GM23338 (cell line): Measurements from ENCODE around the gene TOE1. TPM values are rescaled to one million over a fixed set of nuclear protein-coding genes. Genes with fewer than 3 reads are reported as not detected.

Experiments used
- ATAC-seq: fragments of 200-7000 bp; cut with Tn5 transposase; 3 replicates; pipeline ENCODE4 v1.9.1; 2020
- DNase-seq: peaks from one replicate; pipeline ENCODE4 v3.0.0-alpha.2; 2015; ENCODE audit warnings: low spot score
- H2AFZ ChIP-seq: fragments of 200-600 bp; sonication (generic); 2 replicates; pipeline ENCODE4 v1.8.0; 2016; ENCODE audit warnings: antibody characterized with exemption, mild to moderate bottlenecking, moderate library complexity
- H3F3A ChIP-seq: fragments of 200-600 bp; sonication (generic); replicated peaks from 2 replicates; pipeline ENCODE4 v1.8.0; 2017; ENCODE audit warnings: antibody characterized with exemption, mixed run types, low read depth
- H3K27ac ChIP-seq: fragments of 200-600 bp; sonication (generic); 2 replicates; pipeline ENCODE4 v1.6.1; 2016; ENCODE audit warnings: low read depth
- H3K27me3 ChIP-seq: fragments of 200-600 bp; sonication (generic); 2 replicates; pipeline ENCODE4 v1.8.0; 2016; ENCODE audit warnings: mild to moderate bottlenecking, mixed run types, moderate library complexity; ENCODE audit not compliant: insufficient read depth
- H3K36me3 ChIP-seq: fragments of 200-600 bp; sonication (generic); 2 replicates; pipeline ENCODE4 v1.8.0; 2016; ENCODE audit warnings: mild to moderate bottlenecking; ENCODE audit not compliant: insufficient read depth
- H3K4me1 ChIP-seq: fragments of 200-600 bp; sonication (generic); 2 replicates; pipeline ENCODE4 v1.8.0; 2016; ENCODE audit warnings: mild to moderate bottlenecking, moderate library complexity; ENCODE audit not compliant: insufficient read depth
- H3K4me2 ChIP-seq: fragments of 200-600 bp; sonication (generic); 2 replicates; pipeline ENCODE4 v1.7.1; 2017; ENCODE audit warnings: mixed run types
- H3K4me3 ChIP-seq: fragments of 200-600 bp; sonication (generic); 2 replicates; pipeline ENCODE4 v1.6.1; 2016; ENCODE audit warnings: mixed run types
- H3K79me2 ChIP-seq: fragments of 200-600 bp; sonication (generic); replicated peaks from 2 replicates; pipeline ENCODE4 v1.8.0; 2017; ENCODE audit warnings: mild to moderate bottlenecking; ENCODE audit not compliant: insufficient read depth
- H3K9me2 ChIP-seq: fragments of 200-600 bp; sonication (generic); 2 replicates; pipeline ENCODE4 v1.8.0; 2017; ENCODE audit not compliant: insufficient read depth
- H4K20me1 ChIP-seq: fragments of 200-600 bp; sonication (generic); replicated peaks from 2 replicates; pipeline ENCODE4 v1.8.0; 2017; ENCODE audit warnings: mild to moderate bottlenecking; ENCODE audit not compliant: insufficient read depth
- H3K27ac Mint-ChIP-seq: 2 replicates; pipeline ENCODE4 v1.8.0; 2020; ENCODE audit warnings: inconsistent platforms, mild to moderate bottlenecking, moderate library complexity, mixed read lengths
- H3K27me3 Mint-ChIP-seq: 3 replicates; pipeline ENCODE4 v1.8.0; 2022; ENCODE audit warnings: low read depth, mild to moderate bottlenecking, moderate library complexity, mixed read lengths, inconsistent platforms; ENCODE audit not compliant: insufficient read depth, poor library complexity
- H3K36me3 Mint-ChIP-seq: 3 replicates; pipeline ENCODE4 v1.8.0; 2021; ENCODE audit warnings: low read depth, mild to moderate bottlenecking, inconsistent platforms, moderate library complexity, mixed read lengths
- H3K4me1 Mint-ChIP-seq: 3 replicates; pipeline ENCODE4 v1.8.0; 2020; ENCODE audit warnings: mild to moderate bottlenecking, inconsistent platforms, mixed read lengths
- H3K4me3 Mint-ChIP-seq: 3 replicates; pipeline ENCODE4 v1.8.0; 2021; ENCODE audit warnings: moderate library complexity, mild to moderate bottlenecking, inconsistent platforms, mixed read lengths
- H3K9me3 Mint-ChIP-seq: 3 replicates; pipeline ENCODE4 v1.8.0; 2020; ENCODE audit warnings: moderate library complexity, mild to moderate bottlenecking, inconsistent platforms, mixed read lengths
- CREB1 ChIP-seq: fragments of 250-450 bp; sonication (Bioruptor Pico); IDR thresholded peaks from 2 replicates; pipeline ENCODE4 v1.5.0; 2020; ENCODE audit warnings: low read depth, mild to moderate bottlenecking, moderate library complexity
- EZH2 ChIP-seq: fragments of 200-600 bp; sonication (generic); IDR thresholded peaks from one replicate; pipeline ENCODE4 v1.8.0; 2017; ENCODE audit warnings: antibody characterized with exemption, mild to moderate bottlenecking, low read depth; ENCODE audit not compliant: unreplicated experiment
- EZH2phosphoT487 ChIP-seq: fragments of 200-600 bp; sonication (generic); IDR thresholded peaks from one replicate; pipeline ENCODE4 v1.8.1; 2018; ENCODE audit warnings: antibody characterized with exemption; ENCODE audit not compliant: unreplicated experiment
- JUNB ChIP-seq: IDR thresholded peaks from one replicate; pipeline ENCODE4 v1.6.1; 2016; ENCODE audit warnings: antibody characterized with exemption; ENCODE audit not compliant: unreplicated experiment
- NANOG ChIP-seq: IDR thresholded peaks from 2 replicates; pipeline ENCODE4 v1.6.1; 2016; ENCODE audit warnings: antibody characterized with exemption, borderline replicate concordance
- POLR2AphosphoS5 ChIP-seq: IDR thresholded peaks from 2 replicates; pipeline ENCODE4 v1.6.1; 2016; ENCODE audit warnings: antibody characterized with exemption, low read depth
- STAT1 ChIP-seq: IDR thresholded peaks from one replicate; pipeline ENCODE4 v1.6.1; 2016; ENCODE audit warnings: antibody characterized with exemption; ENCODE audit not compliant: unreplicated experiment
- ZNF114 ChIP-seq: fragments of 250-450 bp; sonication (Bioruptor Pico); IDR thresholded peaks from 2 replicates; pipeline ENCODE4 v1.5.0; 2020; ENCODE audit warnings: mild to moderate bottlenecking, moderate library complexity
- ZNF331 ChIP-seq: fragments of 250-450 bp; sonication (Bioruptor Pico); IDR thresholded peaks from 2 replicates; pipeline ENCODE4 v1.5.0; 2020; ENCODE audit warnings: low read depth, mild to moderate bottlenecking, moderate library complexity
- polyA plus RNA-seq: library from polyadenylated mRNA; unstranded; fragments of >200 nt; fragmentation: Nextera tagmentation; extraction: Ambion mirVana; gene quantifications from 2 replicates; pipeline ENCODE4 v1.2.1, GENCODE V29; 2016
- total RNA-seq: library from RNA; depleted of rRNA; stranded (reverse); fragments of >200 nt; shearing (Covaris generic); gene quantifications from 2 replicates; pipeline ENCODE4 v1.2.3, GENCODE V29; 2014
- TF ChIP-seq, protein P1 (sequence below): fragments of 250-450 bp; sonication (Bioruptor Pico); IDR thresholded peaks from 2 replicates; pipeline ENCODE4 v1.5.0; 2020; ENCODE audit warnings: mild to moderate bottlenecking, moderate library complexity
- TF ChIP-seq, protein P2 (sequence below): IDR thresholded peaks from one replicate; pipeline ENCODE4 v1.6.1; 2018; ENCODE audit warnings: antibody characterized with exemption; ENCODE audit not compliant: unreplicated experiment
- TF ChIP-seq, protein P3 (sequence below): IDR thresholded peaks from 2 replicates; pipeline ENCODE4 v1.6.1; 2016; ENCODE audit warnings: antibody characterized with exemption
- TF ChIP-seq, protein P4 (sequence below), 2 experiments: fragments of 200-600 bp in 1 of 2; sonication (generic) in 1 of 2; conservative IDR thresholded peaks; 2 replicates each; pipeline versions ENCODE4 v1.5.1 to v1.6.1; 2016 to 2017; ENCODE audit warnings: antibody characterized with exemption in 2 of 2, low read depth in 2 of 2, mild to moderate bottlenecking in 2 of 2, moderate library complexity in 1 of 2

Gene TOE1
- total and polyA plus RNA-seq, 2 experiments from 2014 or later, result 9.1 to 18.4 TPM

DNA sequence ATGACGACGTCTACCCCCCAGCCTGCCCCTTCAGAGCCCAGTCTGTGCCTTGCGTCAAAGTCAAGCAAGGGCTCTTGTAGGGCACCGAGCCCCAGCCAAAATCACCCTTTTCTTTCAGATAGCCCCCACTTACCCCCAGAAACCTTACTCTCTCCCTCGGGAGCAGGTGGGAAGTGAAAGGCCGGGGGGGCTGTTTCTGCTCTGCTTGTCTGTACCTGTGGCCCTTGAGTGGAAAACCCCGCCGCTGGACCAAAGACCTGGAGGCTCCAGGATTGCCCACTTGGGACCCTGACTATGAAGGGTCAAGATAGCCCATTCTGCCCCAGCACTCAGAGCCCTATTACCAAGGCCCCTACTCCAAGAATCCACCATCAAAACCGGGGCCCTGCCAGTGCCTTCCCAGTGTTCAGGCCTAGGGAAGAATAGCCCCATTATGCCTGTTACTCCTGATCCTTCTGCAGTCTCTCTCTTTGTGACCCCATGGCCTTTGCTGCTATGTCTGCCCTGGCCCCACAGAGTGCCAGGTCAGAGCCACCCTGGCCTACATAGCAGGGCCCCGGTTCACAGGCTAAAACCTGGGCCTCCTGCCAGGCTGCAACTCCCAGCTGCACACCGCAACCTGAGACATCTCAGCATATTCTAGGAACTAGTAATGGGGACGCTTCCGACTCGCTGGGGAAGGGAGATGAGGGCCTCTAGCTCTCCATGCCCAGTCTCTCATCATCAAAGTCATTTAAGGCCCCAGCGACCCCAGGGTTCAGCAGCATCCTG, 35.5 kb upstream of the TOE1 start:
- H3K27ac Mint-ChIP-seq, result peak overlapping the region; percentile 97
- H3K4me3 ChIP-seq, result peak overlapping the region; percentile 66
- H2AFZ ChIP-seq, result 0 out of 2 replicates have a peak overlapping the region, but pooled peaks have one; percentile 48
- H3K4me3 Mint-ChIP-seq, result peak overlapping the region; percentile 89
- H3K79me2 ChIP-seq, result no peaks in the 10 kb centered on the region
- peaks cover 22% of the 10 kb centered on the region for H3K27me3 Mint-ChIP-seq
- no peaks in the 10 kb centered on the region for H3K36me3 Mint-ChIP-seq
- H3K27ac ChIP-seq, result peak overlapping the region; percentile 87
- H3K36me3 ChIP-seq, result no peaks in the 10 kb centered on the region
- DNase-seq (no peak), ATAC-seq (no peak)
- H3K4me2 ChIP-seq, result peak overlapping the region; percentile 81
- 0 out of 2 replicates have a peak, but pooled peaks cover 5% of the 10 kb centered on the region for H3F3A ChIP-seq
- H3K9me2 ChIP-seq, result no peaks in the 10 kb centered on the region; the same call in 1 of the 2 replicates
- no peaks in the 10 kb centered on the region for H3K27me3 ChIP-seq
- peaks cover 42% of the 10 kb centered on the region for H3K4me1 ChIP-seq
- no peaks in the 10 kb centered on the region for H4K20me1 ChIP-seq
- H3K4me1 Mint-ChIP-seq, result peaks cover 47% of the 10 kb centered on the region
- no peak for TF ChIP-seq NANOG
- TF ChIP-seq JUNB, result no peak
- TF ChIP-seq POLR2AphosphoS5, result no peak
- no peak for TF ChIP-seq ZNF114 (CRISPR knock-in tag)
- TF ChIP-seq EZH2phosphoT487, result no peak
- TF ChIP-seq, protein P1, sequence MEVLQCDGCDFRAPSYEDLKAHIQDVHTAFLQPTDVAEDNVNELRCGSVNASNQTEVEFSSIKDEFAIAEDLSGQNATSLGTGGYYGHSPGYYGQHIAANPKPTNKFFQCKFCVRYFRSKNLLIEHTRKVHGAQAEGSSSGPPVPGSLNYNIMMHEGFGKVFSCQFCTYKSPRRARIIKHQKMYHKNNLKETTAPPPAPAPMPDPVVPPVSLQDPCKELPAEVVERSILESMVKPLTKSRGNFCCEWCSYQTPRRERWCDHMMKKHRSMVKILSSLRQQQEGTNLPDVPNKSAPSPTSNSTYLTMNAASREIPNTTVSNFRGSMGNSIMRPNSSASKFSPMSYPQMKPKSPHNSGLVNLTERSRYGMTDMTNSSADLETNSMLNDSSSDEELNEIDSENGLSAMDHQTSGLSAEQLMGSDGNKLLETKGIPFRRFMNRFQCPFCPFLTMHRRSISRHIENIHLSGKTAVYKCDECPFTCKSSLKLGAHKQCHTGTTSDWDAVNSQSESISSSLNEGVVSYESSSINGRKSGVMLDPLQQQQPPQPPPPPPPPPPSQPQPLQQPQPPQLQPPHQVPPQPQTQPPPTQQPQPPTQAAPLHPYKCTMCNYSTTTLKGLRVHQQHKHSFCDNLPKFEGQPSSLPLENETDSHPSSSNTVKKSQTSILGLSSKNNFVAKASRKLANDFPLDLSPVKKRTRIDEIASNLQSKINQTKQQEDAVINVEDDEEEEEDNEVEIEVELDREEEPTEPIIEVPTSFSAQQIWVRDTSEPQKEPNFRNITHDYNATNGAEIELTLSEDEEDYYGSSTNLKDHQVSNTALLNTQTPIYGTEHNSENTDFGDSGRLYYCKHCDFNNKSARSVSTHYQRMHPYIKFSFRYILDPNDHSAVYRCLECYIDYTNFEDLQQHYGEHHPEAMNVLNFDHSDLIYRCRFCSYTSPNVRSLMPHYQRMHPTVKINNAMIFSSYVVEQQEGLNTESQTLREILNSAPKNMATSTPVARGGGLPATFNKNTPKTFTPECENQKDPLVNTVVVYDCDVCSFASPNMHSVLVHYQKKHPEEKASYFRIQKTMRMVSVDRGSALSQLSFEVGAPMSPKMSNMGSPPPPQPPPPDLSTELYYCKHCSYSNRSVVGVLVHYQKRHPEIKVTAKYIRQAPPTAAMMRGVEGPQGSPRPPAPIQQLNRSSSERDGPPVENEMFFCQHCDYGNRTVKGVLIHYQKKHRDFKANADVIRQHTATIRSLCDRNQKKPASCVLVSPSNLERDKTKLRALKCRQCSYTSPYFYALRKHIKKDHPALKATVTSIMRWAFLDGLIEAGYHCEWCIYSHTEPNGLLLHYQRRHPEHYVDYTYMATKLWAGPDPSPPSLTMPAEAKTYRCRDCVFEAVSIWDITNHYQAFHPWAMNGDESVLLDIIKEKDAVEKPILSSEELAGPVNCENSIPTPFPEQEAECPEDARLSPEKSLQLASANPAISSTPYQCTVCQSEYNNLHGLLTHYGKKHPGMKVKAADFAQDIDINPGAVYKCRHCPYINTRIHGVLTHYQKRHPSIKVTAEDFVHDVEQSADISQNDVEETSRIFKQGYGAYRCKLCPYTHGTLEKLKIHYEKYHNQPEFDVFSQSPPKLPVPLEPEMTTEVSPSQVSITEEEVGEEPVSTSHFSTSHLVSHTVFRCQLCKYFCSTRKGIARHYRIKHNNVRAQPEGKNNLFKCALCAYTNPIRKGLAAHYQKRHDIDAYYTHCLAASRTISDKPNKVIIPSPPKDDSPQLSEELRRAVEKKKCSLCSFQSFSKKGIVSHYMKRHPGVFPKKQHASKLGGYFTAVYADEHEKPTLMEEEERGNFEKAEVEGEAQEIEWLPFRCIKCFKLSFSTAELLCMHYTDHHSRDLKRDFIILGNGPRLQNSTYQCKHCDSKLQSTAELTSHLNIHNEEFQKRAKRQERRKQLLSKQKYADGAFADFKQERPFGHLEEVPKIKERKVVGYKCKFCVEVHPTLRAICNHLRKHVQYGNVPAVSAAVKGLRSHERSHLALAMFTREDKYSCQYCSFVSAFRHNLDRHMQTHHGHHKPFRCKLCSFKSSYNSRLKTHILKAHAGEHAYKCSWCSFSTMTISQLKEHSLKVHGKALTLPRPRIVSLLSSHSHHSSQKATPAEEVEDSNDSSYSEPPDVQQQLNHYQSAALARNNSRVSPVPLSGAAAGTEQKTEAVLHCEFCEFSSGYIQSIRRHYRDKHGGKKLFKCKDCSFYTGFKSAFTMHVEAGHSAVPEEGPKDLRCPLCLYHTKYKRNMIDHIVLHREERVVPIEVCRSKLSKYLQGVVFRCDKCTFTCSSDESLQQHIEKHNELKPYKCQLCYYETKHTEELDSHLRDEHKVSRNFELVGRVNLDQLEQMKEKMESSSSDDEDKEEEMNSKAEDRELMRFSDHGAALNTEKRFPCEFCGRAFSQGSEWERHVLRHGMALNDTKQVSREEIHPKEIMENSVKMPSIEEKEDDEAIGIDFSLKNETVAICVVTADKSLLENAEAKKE (CRISPR knock-in tag), result no peak
- no peak for TF ChIP-seq STAT1
- TF ChIP-seq CREB1 (CRISPR knock-in tag), result no peak
- TF ChIP-seq ZNF331 (CRISPR knock-in tag), result no peak
- TF ChIP-seq EZH2, result no peak
- TF ChIP-seq, protein P2, sequence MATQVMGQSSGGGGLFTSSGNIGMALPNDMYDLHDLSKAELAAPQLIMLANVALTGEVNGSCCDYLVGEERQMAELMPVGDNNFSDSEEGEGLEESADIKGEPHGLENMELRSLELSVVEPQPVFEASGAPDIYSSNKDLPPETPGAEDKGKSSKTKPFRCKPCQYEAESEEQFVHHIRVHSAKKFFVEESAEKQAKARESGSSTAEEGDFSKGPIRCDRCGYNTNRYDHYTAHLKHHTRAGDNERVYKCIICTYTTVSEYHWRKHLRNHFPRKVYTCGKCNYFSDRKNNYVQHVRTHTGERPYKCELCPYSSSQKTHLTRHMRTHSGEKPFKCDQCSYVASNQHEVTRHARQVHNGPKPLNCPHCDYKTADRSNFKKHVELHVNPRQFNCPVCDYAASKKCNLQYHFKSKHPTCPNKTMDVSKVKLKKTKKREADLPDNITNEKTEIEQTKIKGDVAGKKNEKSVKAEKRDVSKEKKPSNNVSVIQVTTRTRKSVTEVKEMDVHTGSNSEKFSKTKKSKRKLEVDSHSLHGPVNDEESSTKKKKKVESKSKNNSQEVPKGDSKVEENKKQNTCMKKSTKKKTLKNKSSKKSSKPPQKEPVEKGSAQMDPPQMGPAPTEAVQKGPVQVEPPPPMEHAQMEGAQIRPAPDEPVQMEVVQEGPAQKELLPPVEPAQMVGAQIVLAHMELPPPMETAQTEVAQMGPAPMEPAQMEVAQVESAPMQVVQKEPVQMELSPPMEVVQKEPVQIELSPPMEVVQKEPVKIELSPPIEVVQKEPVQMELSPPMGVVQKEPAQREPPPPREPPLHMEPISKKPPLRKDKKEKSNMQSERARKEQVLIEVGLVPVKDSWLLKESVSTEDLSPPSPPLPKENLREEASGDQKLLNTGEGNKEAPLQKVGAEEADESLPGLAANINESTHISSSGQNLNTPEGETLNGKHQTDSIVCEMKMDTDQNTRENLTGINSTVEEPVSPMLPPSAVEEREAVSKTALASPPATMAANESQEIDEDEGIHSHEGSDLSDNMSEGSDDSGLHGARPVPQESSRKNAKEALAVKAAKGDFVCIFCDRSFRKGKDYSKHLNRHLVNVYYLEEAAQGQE, result no peak
- TF ChIP-seq, protein P3, sequence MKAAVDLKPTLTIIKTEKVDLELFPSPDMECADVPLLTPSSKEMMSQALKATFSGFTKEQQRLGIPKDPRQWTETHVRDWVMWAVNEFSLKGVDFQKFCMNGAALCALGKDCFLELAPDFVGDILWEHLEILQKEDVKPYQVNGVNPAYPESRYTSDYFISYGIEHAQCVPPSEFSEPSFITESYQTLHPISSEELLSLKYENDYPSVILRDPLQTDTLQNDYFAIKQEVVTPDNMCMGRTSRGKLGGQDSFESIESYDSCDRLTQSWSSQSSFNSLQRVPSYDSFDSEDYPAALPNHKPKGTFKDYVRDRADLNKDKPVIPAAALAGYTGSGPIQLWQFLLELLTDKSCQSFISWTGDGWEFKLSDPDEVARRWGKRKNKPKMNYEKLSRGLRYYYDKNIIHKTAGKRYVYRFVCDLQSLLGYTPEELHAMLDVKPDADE, result no peak
- TF ChIP-seq, protein P4, sequence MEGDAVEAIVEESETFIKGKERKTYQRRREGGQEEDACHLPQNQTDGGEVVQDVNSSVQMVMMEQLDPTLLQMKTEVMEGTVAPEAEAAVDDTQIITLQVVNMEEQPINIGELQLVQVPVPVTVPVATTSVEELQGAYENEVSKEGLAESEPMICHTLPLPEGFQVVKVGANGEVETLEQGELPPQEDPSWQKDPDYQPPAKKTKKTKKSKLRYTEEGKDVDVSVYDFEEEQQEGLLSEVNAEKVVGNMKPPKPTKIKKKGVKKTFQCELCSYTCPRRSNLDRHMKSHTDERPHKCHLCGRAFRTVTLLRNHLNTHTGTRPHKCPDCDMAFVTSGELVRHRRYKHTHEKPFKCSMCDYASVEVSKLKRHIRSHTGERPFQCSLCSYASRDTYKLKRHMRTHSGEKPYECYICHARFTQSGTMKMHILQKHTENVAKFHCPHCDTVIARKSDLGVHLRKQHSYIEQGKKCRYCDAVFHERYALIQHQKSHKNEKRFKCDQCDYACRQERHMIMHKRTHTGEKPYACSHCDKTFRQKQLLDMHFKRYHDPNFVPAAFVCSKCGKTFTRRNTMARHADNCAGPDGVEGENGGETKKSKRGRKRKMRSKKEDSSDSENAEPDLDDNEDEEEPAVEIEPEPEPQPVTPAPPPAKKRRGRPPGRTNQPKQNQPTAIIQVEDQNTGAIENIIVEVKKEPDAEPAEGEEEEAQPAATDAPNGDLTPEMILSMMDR (conservative IDR thresholded peaks at IDR 0.05; ENCODE audit: low read depth in 2 of 2), result no peak
- H3K9me3 Mint-ChIP-seq, result no peaks in the 10 kb centered on the region; the same call in 2 of the 3 replicates
